ENCODE results near the gene USP7. TPM values are rescaled to one million over a fixed set of nuclear protein-coding genes. Genes with fewer than 3 reads are reported as not detected.

USP7 gene
- polyA plus RNA-seq, 10 donors = 51.1 to 87.6 (median 67.8) TPM

DNA sequence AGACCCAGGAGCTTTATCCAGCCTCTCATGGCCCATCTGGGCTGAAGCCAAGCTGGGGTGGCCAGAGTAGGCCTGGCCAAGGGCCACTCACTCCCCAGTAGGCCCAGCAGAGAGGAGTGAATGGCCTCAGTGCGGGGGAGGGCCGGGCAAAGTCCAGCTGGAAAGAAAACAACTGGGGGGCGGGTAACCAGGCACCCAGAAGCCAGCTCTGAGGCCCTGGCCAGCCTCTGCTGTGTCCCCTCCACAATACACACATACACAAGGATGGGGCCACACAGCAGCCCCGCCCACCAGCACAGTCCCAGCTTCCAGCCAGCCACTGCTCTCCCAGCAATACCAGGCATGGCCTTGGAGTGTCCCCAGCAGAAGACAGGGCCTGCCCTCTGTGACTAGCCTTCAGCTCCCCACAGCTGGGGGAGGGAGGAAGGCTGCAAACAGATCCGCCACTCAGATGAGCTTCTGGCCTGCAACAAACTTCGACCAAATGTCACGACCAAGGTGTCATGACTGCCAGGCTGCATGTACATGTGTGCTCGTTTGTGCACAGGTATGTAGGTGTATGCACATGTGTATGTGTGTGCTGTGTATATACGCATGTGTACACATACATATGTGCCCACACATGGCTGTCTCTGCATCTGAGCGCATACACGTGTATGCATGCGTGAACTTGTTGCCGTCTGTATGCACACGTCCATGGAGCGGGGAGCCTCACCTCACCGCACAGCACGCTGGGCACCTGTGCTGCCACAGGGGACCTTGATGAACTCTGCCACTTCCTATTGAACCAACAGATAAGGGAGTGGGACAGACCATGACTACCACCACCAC is 99.9 kb downstream of the USP7 start:
- no peak for DNase-seq

DNA sequence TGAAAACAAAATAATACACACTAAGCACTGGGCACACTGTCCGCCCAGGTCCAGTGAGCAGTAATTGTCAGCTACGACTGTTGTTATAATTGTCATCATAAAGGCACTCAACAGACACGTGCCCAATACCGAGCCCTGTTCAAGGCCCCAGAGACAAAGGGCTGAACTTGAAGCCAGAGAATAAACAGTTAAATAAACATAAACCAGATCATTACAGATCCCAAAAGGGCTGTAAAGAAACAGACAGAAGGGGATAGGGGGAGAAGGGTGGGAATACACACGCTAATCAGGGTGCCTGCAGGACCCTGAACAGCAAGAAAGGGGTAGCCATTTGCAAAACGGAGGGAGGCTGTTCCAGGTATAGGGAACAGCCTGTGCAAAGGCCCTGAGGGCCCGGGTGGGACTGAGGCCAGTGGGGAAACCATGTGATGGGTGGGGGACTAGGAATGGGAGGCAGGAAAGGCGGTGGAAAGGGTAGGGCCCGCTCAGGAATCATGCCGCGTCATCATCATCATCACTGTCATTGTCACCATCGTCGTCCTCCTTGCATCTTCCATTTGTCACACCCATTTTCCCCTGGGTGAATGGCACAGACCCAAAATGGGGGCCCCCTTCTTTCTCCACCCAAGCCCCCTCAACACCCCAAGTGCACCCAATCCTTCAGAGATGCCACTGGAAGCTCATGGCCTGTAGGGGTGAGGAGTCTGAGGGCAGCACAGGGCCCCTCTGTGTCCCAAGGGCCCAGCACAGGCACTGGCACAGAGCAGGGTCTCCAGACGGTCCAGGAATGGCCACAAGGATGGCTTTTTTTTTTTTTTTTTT is 101.2 kb downstream of the USP7 start:
- DNase-seq = no peak

DNA sequence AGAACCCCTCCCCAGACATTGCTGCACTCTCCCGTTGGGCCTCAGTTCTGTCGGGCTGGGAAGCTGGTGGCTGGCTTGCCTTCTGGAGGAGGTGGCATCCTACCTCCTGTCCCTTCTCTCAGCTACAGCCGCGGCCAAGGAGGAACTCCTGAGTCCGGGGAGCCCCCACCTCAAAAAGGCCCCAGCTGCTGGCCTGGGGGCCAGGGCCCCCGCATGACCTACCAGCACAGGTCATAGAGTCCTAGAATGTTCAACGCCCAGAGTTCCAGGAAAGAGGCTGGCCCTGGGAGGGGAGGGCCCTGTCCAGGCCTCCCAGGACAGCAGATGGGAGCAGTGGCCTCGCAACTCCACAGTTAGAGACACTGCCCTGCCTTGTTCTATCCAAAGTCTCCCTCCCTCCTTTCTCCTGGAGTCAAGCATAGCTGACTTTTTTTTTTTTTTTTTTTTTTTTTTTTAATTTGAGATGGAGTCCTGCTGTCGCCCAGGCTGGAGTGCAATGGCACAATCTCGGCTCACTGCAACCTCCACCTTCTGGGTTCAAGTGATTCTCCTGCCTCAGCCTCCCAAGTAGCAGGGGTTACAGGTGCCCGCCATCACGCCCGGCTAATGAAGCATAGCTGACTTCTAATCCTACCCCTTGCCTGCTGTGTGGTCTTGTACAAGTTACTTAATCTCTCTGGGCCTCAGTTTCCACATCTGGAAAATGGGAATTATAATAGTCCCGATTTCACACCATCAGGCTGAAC is 102.0 kb downstream of the USP7 start:
- DNase-seq = peak in 1 of 3 donors; percentile 62

DNA sequence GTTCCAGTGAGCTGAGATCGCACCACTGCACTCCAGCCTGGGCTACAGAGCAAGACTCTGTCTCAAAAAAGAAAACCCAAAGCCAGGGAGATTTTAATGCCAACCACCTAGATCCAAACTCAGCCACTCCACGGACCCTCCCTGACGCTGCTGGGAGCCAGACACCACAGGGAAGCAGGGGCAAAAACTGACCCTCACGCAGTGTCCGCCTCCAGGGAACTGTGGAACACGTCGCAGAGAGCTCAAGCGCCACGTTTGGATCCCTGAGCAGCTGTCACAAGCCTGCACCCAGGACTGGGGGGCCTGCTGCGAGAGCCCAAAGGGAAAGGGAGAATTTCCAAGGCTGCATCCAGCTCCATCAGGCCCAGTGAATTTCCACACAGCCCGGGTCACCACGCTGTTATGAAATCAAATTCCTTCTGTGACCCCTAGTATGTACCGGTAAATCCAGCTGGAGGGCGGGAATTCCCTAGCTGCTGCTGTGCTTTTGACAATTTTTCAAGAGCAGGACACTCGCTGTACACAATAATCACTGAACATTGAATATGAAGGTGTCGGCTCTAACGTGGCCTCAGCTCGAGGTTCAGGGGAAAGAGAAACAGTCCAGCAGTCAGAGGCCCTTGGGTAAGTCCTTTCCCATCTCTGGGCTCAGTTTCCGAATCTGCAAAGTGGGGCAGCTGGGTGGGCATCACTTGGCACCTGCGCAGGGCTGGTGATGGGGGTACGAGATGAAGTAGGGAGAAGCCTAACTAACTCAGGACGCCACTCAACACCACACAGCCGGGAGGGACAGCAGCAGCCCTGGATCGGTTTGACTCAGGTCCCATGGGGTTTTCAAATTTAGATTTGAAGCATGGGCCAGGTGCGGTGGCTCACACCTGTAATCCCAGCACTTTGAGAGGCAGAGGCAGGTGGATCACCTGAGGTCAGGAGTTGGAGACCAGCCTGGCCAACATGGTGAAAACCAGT is 103.5 kb downstream of the USP7 start:
- peak in 1 of 3 donors; percentile 49 for DNase-seq

DNA sequence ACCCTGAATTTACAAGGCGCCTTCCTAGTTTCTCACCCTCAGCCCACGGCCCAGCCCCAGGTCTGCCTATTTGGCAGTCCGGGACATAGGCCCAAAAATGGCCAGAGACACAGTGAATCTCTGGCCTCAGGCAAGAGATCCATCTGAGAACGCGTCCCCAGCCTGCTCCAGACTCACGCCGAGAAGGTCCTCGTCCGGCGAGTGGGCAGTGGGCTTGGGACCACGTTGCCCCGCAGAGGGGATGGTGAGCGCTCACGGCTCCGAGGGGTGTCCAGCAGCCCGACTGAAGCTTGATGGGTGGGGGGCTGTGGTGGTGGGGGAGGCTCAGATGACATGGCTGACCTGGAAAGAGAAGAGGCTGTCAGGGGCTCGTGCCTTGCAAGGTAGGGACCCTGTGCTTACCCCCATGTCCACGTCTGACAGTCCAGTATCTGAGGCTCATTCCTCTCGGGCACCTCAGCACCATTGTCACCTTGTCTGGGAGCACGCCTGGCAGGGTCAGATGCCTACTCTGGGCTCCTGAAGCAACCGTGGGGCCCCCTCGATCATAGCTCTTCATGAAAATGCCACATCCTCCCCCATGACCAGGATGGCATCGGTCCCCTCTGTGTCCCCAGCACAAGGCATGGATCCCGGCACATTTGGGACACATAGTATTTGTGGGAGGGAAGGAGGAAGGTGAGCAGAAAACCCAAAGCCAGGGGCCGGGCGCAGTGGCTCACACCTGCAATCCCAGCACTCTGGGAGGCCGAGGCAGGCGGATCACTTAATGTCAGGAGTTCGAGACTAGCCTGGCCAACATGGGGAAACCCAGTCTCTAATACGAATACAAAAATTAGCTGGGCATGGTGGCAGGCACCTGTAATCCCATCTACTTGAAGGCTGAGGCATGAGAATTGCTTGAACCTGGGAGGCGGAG is 104.5 kb downstream of the USP7 start:
- DNase-seq = no peak

DNA sequence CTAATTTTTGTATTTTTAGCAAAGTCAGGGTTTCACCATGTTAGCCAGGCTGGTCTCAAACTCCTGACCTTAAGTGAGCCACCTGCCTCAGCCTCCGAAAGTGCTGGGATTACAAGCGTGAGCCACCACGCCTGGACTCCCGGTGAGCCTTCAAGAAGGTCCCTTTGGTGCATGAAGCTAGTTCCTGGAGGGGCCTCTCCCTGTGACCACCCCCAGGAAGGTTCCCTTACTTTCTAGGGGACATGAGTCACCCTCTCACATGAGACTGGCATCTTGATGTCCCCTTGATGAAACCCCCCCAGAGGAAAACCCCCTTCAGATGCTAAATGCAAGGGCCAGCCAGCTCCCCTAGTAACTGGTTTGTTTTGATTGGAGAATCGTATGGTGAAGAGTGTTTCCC is 107.7 kb downstream of the USP7 start:
- DNase-seq = no peak

DNA sequence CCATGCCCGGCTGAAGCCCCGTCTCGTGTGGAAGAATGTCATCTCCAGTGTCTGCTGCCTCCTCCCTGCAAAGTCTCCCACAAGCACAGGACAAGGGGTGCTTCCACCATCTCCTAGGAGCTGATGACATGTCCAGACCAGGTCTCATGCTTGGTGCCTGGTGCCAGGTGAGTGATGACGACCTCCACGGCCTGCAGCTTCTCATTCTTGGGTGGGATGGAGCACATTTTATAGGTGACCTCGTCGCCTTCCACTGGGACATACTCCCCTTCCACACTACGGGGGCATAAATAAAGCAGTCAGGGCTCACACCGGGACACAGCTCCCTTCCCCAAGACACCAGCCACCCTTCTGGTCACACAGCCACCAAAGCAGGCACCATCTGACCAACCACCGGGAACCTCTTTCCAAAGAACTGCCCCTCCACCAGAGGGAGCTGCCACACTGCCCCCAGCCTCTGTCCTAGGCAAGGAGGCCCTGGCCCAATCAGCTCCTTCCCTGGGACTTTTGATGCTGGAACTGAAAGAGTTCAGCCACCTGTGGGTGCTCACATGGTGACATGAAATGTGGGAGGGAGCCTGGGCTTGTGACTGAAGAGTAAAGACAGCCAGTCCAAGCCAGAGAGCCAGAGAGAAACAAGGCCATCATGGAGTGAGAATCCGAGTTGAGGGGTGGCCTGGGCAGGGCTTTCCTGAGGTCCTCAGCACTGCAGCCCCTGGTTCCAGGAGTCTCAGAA is 108.5 kb downstream of the USP7 start:
- no peak for DNase-seq

DNA sequence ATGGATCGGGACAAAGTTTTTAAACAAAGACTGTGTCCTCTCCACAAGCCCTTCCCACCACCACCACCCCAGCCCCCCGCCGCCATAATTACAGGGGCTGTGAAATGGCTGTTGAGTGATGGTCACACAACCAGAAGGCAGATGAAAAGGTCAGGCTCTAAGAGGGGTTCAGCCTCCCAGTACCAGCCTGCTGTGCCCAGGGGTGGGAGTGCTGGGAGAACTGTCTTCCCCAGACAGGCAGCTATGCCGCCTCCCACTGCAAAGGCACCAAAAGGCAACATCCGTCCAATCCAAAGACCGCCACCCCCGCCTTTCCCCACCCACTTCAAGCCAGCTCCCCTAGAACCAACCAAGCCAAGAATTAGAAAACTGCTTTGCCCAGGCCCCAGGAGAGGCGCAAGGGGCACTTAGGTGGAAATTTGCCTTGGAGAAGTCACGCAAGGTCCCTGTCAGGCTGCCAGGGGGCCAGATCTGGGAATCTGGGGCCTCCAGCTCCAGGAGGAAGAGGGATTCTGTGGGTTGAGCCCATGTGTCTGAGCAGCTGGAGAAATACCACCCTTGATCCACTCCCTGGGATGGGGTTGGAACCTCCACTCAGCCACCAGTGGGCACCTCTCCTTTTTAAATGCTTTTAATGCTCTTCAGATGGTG is 109.3 kb downstream of the USP7 start:
- no peak for DNase-seq

DNA sequence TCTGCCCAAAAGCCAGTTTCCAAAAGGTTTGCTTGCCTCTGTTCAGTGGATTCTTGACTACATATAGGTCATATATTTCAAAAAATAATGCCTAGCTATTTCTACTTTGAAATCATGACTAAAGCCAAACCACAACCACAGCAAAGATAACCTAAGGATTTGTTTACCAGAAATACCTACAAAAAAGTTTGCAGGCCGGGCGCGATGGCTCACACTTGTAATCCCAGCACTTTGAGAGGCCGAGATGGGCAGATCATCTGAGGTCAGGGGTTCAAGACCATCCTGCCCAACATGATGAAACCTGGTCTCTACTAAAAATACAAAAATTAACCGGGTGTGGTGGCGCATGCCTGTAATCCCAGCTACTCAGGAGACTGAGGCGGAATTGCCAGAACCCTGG is 110.1 kb downstream of the USP7 start:
- DNase-seq = no peak

DNA sequence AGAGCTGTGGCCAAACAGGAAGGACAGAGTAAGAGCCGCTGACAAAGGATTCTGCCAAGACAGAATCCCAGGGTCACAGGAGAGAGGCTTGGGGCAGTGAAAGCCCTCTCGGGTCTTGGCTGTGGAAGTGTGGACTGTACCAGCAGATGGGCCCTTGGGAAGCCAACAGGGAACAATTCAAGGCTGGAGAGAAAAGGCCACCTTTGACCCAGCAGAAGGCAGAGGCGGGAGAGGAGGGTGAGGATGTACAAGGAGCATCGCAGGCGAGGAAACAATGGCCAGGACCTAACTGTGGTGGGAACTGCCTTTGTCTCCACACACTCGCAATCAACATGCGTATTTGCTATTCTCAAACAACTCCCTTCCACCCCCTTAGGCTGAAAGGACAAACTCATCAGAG is 110.6 kb downstream of the USP7 start:
- no peak for DNase-seq

DNA sequence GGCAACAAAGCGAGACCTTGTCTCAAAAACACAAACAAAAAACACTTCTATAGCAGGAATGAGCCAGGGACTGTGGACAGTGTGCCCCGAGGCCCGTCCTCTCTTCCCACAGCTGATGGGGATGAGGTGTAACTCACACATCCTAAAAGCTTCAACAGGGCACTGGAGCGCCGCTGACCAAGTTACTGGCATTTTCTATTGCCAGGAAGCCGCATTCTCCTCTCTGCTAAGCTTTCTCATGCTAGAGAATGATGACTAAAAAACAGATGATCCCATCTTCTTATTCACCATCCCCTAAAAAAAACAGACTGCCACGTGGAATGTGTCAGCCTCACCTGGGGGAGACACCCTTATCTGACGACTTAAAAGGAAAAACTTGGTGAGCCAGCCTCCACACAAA is 111.2 kb downstream of the USP7 start:
- DNase-seq = no peak

DNA sequence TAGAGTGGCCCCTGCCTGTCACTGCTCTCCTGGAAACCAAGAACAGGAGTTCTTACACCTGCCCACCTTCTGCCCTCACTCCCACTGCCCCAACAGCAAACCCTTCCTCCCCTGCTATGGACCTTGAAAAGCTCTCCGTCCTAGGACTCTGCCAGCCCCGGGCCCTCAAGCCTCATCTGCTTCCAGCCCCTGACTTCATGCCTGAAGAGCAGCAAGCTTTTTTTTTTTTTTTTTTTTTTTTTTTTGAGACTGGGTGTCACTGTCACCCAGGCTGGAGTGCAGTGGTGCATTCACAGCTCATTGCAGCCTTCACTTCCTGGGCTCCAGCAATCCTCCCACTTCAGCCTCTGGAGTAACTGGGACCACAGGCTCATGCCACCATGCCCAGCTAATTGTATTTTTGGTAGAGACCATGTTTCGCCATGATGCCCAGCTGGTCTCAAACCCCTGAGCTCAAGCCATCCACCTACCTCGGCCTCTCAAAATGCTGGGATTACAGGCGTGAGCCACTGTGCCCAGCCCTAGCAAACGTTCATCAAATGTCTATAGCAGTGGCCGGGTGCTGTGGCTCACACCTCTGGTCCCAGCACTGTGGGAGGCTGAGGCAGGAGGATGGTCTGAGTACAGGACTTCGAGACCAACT is 111.8 kb downstream of the USP7 start:
- DNase-seq = no peak

DNA sequence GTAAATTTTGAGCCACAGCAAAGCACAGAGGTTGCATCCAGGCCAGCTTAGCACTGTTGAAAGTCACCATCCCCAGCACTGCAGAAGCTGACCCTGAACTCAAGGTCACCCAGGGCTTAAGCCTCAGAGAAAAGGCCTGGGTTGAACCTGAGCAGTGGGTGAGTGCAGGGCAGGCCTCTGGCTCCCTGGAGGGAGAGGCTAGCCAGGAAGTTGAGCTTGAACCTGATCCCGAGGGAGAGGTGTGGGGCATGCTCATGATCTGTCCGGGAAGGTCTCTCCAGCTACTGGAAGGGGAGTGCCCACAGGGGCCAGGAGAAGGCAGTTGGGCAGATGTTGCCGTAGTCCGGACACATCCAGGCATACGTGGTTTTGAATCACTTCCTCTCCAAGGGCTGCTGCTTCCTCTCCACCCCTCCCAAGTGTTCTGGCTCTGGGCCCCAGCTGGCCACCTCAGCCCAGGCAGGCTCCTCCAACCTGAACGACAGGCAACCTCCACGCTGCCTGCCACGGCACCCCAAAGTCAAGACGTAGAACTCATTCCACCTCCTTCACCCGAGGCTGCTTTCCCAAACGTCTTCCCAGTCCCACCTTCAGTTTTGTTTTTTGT is 113.3 kb downstream of the USP7 start:
- no peak for DNase-seq

DNA sequence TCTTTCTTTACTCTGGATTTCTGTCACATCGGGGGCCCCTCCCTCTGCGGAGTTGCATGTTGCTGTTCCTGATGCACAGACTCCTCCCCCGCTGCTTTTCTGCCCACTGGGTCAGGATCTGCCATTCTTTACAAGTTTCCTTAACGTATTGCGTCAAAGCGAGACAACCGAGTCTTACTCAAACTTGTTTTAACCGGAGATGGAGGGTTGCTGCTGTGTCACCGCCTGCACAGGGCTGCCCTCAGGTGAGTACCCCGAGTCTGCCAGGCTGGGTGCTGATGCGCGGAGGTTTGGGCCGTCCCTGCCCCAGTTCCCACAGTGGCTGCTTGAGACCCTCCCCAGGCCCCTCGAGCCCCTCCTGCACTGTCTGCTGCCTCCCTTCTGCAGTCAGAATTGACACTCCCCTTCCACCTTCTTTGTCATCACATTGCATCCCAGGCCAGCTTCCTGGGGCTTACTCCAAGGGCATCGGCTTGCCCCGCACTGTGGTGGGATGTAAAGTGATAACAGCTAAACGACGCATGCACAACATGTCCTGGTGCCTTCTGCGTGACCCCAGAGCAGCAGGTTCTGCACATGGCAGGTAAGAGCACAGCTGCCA is 114.2 kb downstream of the USP7 start:
- no peak for DNase-seq

DNA sequence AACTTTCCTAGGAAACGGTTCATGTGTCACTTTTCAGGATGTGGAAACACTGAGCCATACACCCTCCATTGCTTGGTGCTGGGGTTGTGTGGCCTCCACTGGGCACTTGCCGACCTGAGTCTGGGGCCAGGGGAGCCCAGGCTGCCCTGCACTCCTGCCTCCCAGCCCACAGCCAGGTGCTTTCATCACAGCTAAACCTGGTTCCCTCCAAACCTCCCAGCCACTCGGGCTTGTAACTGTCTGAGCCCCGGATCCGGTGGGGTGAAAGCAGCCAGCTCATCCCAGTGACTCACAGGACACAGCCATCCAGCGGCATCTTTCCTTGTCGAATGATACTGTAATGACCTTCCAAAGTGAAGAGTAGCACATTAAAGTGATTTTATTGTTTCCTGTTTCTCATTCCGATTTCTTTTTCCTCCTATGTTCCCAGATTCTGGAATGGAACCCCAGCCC is 114.7 kb downstream of the USP7 start:
- DNase-seq = no peak

DNA sequence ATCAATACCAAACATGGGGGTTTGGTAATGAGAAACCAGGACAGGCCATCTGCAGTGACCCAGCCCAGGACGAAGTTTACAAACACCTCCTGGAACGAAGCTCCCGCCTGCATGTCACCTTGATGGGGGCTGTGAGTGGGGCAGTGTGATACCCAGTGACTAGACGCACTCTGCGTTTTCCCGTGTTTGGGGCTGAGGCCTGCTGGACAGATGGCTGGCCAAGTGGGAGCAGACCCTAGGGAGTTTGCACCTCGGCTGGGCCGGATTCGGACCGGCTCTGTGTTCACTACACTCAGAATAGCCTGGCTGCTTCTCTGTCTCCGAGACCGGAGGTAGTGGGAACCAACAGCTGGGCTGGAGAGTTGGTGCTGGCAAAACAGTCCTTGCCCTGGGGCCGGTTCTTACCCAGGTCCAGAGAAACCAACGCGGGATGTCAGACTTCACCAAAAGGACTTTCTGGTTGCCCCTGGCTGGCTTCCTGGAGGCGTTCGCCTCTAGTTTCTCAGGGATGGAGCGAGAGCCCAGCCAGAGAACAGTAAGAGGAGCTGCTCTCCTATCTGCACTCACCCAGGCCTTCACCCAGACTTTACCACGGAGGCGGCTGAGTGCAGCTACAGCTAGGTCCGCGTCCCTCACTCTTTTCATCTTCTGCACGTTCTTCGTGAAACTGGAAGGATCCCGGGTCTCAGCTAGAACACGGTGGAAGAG is 115.3 kb downstream of the USP7 start:
- no peak for DNase-seq

DNA sequence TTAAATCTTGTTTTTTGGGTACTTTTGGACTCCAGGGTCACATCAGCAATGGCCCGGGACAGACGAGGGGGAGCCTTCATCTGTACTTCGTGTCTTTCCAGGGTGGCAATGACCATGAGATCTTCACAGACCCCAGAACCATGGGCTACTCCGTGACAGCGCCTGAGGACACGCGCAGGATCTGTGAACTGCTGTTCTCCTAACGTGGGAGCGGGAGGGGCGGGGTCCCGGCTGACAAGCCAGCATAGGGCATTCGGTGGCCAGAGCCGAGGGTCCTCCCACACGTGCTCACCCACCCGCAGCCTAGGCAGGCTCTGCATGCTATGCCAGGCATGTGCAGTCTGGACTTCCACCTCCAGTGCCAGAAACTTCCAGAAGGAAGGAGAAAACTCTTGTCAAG is 116.1 kb downstream of the USP7 start:
- no peak for DNase-seq
